ENCODE data around the gene TMEM132D.

Gene TMEM132D

GRCh38 chr12:129083121-129083840, 820.5 kb downstream of the TMEM132D start:
- H3K36me3 ChIP-seq (replicated peaks) = no peaks in the 10 kb centered on the region
- in situ Hi-C loops (cut with MboI; ENCODE audit: low sequenced_read_pairs) = no loop called here
- no peak for DNase-seq (ENCODE audit: low spot score in 2 of 2)
- H3K27me3 ChIP-seq (ENCODE audit: low read depth) = no peaks in the 10 kb centered on the region
- no peaks in the 10 kb centered on the region for H3K4me1 ChIP-seq
- no peak overlapping the region for H3K4me3 ChIP-seq
- no peaks in the 10 kb centered on the region for H3K9me3 ChIP-seq

- in situ Hi-C loops (cut with MboI; ENCODE audit: low sequenced_read_pairs) = no loop called here
- H3K27me3 ChIP-seq (ENCODE audit: low read depth) = no peaks in the 10 kb centered on the region
- H3K4me1 ChIP-seq = no peaks in the 10 kb centered on the region
- H3K36me3 ChIP-seq (replicated peaks) = no peaks in the 10 kb centered on the region
- no peak overlapping the region for H3K4me3 ChIP-seq
- no peak for DNase-seq (ENCODE audit: low spot score in 2 of 2)
- no peaks in the 10 kb centered on the region for H3K9me3 ChIP-seq
Measured at GRCh38 chr12:129082441-129082840, 821.4 kb downstream of the TMEM132D start.

GRCh38 chr12:129081755-129082250, 822.0 kb downstream of the TMEM132D start:
- DNase-seq (ENCODE audit: low spot score in 2 of 2) = no peak
- no peaks in the 10 kb centered on the region for H3K4me1 ChIP-seq
- in situ Hi-C loops (cut with MboI; ENCODE audit: low sequenced_read_pairs) = no loop called here
- no peak overlapping the region for H3K4me3 ChIP-seq
- H3K9me3 ChIP-seq = no peaks in the 10 kb centered on the region
- H3K36me3 ChIP-seq (replicated peaks) = no peaks in the 10 kb centered on the region
- H3K27me3 ChIP-seq (ENCODE audit: low read depth) = no peaks in the 10 kb centered on the region

GRCh38 chr12:129080821-129081220, 823.0 kb downstream of the TMEM132D start:
- no peaks in the 10 kb centered on the region for H3K27me3 ChIP-seq (ENCODE audit: low read depth)
- H3K36me3 ChIP-seq (replicated peaks) = no peaks in the 10 kb centered on the region
- H3K4me3 ChIP-seq = no peak overlapping the region
- DNase-seq (ENCODE audit: low spot score in 2 of 2) = no peak
- H3K4me1 ChIP-seq = no peaks in the 10 kb centered on the region
- H3K9me3 ChIP-seq = no peaks in the 10 kb centered on the region
- in situ Hi-C loops (cut with MboI; ENCODE audit: low sequenced_read_pairs) = no loop called here

- H3K27me3 ChIP-seq (ENCODE audit: low read depth) = no peaks in the 10 kb centered on the region
- DNase-seq (ENCODE audit: low spot score in 2 of 2) = no peak
- in situ Hi-C loops (cut with MboI; ENCODE audit: low sequenced_read_pairs) = no loop called here
- H3K4me3 ChIP-seq = no peak overlapping the region
- no peaks in the 10 kb centered on the region for H3K36me3 ChIP-seq (replicated peaks)
- H3K9me3 ChIP-seq = no peaks in the 10 kb centered on the region
- no peaks in the 10 kb centered on the region for H3K4me1 ChIP-seq
Measured at GRCh38 chr12:129080391-129080790, 823.4 kb downstream of the TMEM132D start.

GRCh38 chr12:129079719-129080118, 824.1 kb downstream of the TMEM132D start:
- Histone ChIP-seq H3K4me3 (no peak overlapping the region), H3K36me3 (replicated peaks) (no peaks in the 10 kb centered on the region), H3K27me3 (ENCODE audit: low read depth) (no peaks in the 10 kb centered on the region), H3K4me1 (no peaks in the 10 kb centered on the region), H3K9me3 (no peaks in the 10 kb centered on the region)
- in situ Hi-C loops (cut with MboI; ENCODE audit: low sequenced_read_pairs) = no loop called here
- no peak for DNase-seq (ENCODE audit: low spot score in 2 of 2)

GRCh38 chr12:129076441-129077320, 827.1 kb downstream of the TMEM132D start:
- in situ Hi-C loops (cut with MboI; ENCODE audit: low sequenced_read_pairs) = no loop called here
- H3K4me3 ChIP-seq = no peak overlapping the region
- H3K27me3 ChIP-seq (ENCODE audit: low read depth) = no peaks in the 10 kb centered on the region
- H3K4me1 ChIP-seq = no peaks in the 10 kb centered on the region
- no peaks in the 10 kb centered on the region for H3K36me3 ChIP-seq (replicated peaks)
- no peaks in the 10 kb centered on the region for H3K9me3 ChIP-seq
- no peak for DNase-seq (ENCODE audit: low spot score in 2 of 2)

GRCh38 chr12:129075460-129076208, 828.2 kb downstream of the TMEM132D start:
- DNase-seq (ENCODE audit: low spot score in 2 of 2) = no peak
- no peaks in the 10 kb centered on the region for H3K27me3 ChIP-seq (ENCODE audit: low read depth)
- no peaks in the 10 kb centered on the region for H3K4me1 ChIP-seq
- no peaks in the 10 kb centered on the region for H3K9me3 ChIP-seq
- H3K36me3 ChIP-seq (replicated peaks) = no peaks in the 10 kb centered on the region
- in situ Hi-C loops (cut with MboI; ENCODE audit: low sequenced_read_pairs) = no loop called here
- no peak overlapping the region for H3K4me3 ChIP-seq

- H3K27me3 ChIP-seq (ENCODE audit: low read depth) = no peaks in the 10 kb centered on the region
- no peaks in the 10 kb centered on the region for H3K4me1 ChIP-seq
- no peak for DNase-seq (ENCODE audit: low spot score in 2 of 2)
- no peaks in the 10 kb centered on the region for H3K36me3 ChIP-seq (replicated peaks)
- in situ Hi-C loops (cut with MboI; ENCODE audit: low sequenced_read_pairs) = no loop called here
- no peak overlapping the region for H3K4me3 ChIP-seq
- no peaks in the 10 kb centered on the region for H3K9me3 ChIP-seq
Measured at GRCh38 chr12:129074379-129074778, 829.4 kb downstream of the TMEM132D start.

GRCh38 chr12:129073157-129073915, 830.5 kb downstream of the TMEM132D start:
- H3K4me1 ChIP-seq = no peaks in the 10 kb centered on the region
- DNase-seq (ENCODE audit: low spot score in 2 of 2) = no peak
- H3K9me3 ChIP-seq = no peaks in the 10 kb centered on the region; the same call in 1 of the 2 replicates
- H3K27me3 ChIP-seq (ENCODE audit: low read depth) = no peaks in the 10 kb centered on the region
- in situ Hi-C loops (cut with MboI; ENCODE audit: low sequenced_read_pairs) = no loop called here
- no peak overlapping the region for H3K4me3 ChIP-seq
- no peaks in the 10 kb centered on the region for H3K36me3 ChIP-seq (replicated peaks)

- Histone ChIP-seq H3K36me3 (replicated peaks) (no peaks in the 10 kb centered on the region), H3K9me3 (no peaks in the 10 kb centered on the region; the same call in 1 of the 2 replicates), H3K4me3 (no peak overlapping the region), H3K4me1 (no peaks in the 10 kb centered on the region), H3K27me3 (ENCODE audit: low read depth) (no peaks in the 10 kb centered on the region)
- in situ Hi-C loops (cut with MboI; ENCODE audit: low sequenced_read_pairs) = no loop called here
- DNase-seq (ENCODE audit: low spot score in 2 of 2) = no peak
Measured at GRCh38 chr12:129071362-129071761, 832.5 kb downstream of the TMEM132D start.

- Histone ChIP-seq H3K9me3 (no peaks in the 10 kb centered on the region; the same call in 1 of the 2 replicates), H3K36me3 (replicated peaks) (no peaks in the 10 kb centered on the region), H3K4me1 (no peaks in the 10 kb centered on the region), H3K4me3 (no peak overlapping the region), H3K27me3 (ENCODE audit: low read depth) (no peaks in the 10 kb centered on the region)
- no peak for DNase-seq (ENCODE audit: low spot score in 2 of 2)
- in situ Hi-C loops (cut with MboI; ENCODE audit: low sequenced_read_pairs) = no loop called here
Measured at GRCh38 chr12:129069886-129070285, 833.9 kb downstream of the TMEM132D start.

GRCh38 chr12:129068684-129069083, 835.1 kb downstream of the TMEM132D start:
- Histone ChIP-seq H3K4me3 (no peak overlapping the region), H3K9me3 (no peaks in the 10 kb centered on the region; the same call in 1 of the 2 replicates), H3K36me3 (replicated peaks) (no peaks in the 10 kb centered on the region), H3K4me1 (no peaks in the 10 kb centered on the region), H3K27me3 (ENCODE audit: low read depth) (no peaks in the 10 kb centered on the region)
- in situ Hi-C loops (cut with MboI; ENCODE audit: low sequenced_read_pairs) = no loop called here
- DNase-seq (ENCODE audit: low spot score in 2 of 2) = no peak

All from HAP-1 (cell line).